Body of pancreas (tissue), 4 donors: Measurements from ENCODE around the gene DLG2. TPM values are rescaled to one million over a fixed set of nuclear protein-coding genes. Genes with fewer than 3 reads are reported as not detected.

Experiments
- ATAC-seq: fragments of 150-250 bp; one replicate; pipeline ENCODE4 v1.9.1; 2016
- DNase-seq, 4 donors: peaks; one replicate each; pipeline ENCODE4 v3.0.0-alpha.2; 2019
- H3K27ac ChIP-seq, 4 donors: fragments of 200-600 bp; sonication (generic); 1 replicate in 3 of 4; 2 replicates in 1 of 4; pipeline versions ENCODE4 v1.5.1 to v1.6.1; 2016 to 2019; ENCODE audit warnings: mild to moderate bottlenecking in 1 of 4, mixed read lengths in 1 of 4, moderate library complexity in 1 of 4
- H3K27me3 ChIP-seq, 2 donors: fragments of 200-600 bp; sonication (generic); one replicate each; pipeline ENCODE4 v1.6.0; 2016; ENCODE audit warnings: mild to moderate bottlenecking in 1 of 2
- H3K36me3 ChIP-seq, 2 donors: fragments of 200-600 bp; sonication (generic); replicated peaks in 1 of 2; 2 replicates each; pipeline ENCODE4 v1.5.1; 2016; ENCODE audit warnings: low read depth in 2 of 2; ENCODE audit not compliant: insufficient read depth in 1 of 2
- H3K4me1 ChIP-seq: fragments of 200-600 bp; sonication (generic); one replicate; pipeline ENCODE4 v1.6.0; 2016
- H3K4me3 ChIP-seq, 2 donors: fragments of 200-600 bp; sonication (generic); 1 replicate in 1 of 2; 2 replicates in 1 of 2; pipeline ENCODE4 v1.5.1; 2016 to 2019
- H3K9me3 ChIP-seq, 3 donors: fragments of 200-600 bp; sonication (generic); 1 replicate in 2 of 3; 2 replicates in 1 of 3; pipeline ENCODE4 v1.5.1; 2016
- CTCF ChIP-seq, 7 experiments: fragments of 450-650 bp in 4 of 7; fragments of 200-600 bp in 3 of 7; sonication (generic) in 3 of 7; IDR thresholded peaks; one replicate each; pipeline ENCODE4 v1.5.1; 2016 to 2019; ENCODE audit warnings: antibody characterized with exemption in 7 of 7
- POLR2A ChIP-seq, 3 donors: fragments of 450-650 bp; IDR thresholded peaks; one replicate each; pipeline ENCODE4 v1.6.1; 2016; ENCODE audit warnings: antibody characterized with exemption in 3 of 3, mild to moderate bottlenecking in 2 of 3
- WGBS, 2 donors: methylation state at CpG; one replicate each; pipeline ENCODE4 v1.1.5; 2017; 5-methylcytosine and 5-hydroxymethylcytosine counted together
- intact Hi-C: fragments of 100-400 bp; cut with DNase I; formaldehyde crosslinking; loops from one replicate; pipeline ENCODE4 v1.15.1; 2023
- total RNA-seq, 2 donors: library from RNA; depleted of rRNA; stranded (reverse); fragments of >200 nt; gene quantifications; one replicate each; pipeline ENCODE4 v1.1.0, GENCODE V29; 2016

The DLG2 gene
- total RNA-seq, 2 donors from 2014 or later: 6.0 to 13.2 TPM

GRCh38 chr11:85195934-85196333, 431.2 kb downstream of the DLG2 start:
- H3K27ac ChIP-seq: no peak overlapping the region
- no peak for DNase-seq
- no peaks in the 10 kb centered on the region for H3K27me3 ChIP-seq
- no peak for TF ChIP-seq POLR2A (IDR thresholded peaks at IDR 0.05)
- no peak for TF ChIP-seq CTCF (IDR thresholded peaks at IDR 0.05)
- no peaks in the 10 kb centered on the region for H3K36me3 ChIP-seq
- H3K4me3 ChIP-seq: no peak overlapping the region
- peaks cover 0 to 6% (median 3%) of the 10 kb centered on the region in 3 donors for H3K9me3 ChIP-seq
- ATAC-seq: no peak
- intact Hi-C loops: no loop called here
- 82 to 86% methylated on average over 3 of the region's 3 CpGs for WGBS, 2 donors
- H3K4me1 ChIP-seq: no peaks in the 10 kb centered on the region

GRCh38 chr11:85187992-85188391, 439.2 kb downstream of the DLG2 start:
- no peak for TF ChIP-seq POLR2A (IDR thresholded peaks at IDR 0.05)
- no peak for TF ChIP-seq CTCF (IDR thresholded peaks at IDR 0.05)
- intact Hi-C loops: no loop called here
- Histone ChIP-seq H3K36me3 (no peaks in the 10 kb centered on the region), H3K9me3 (no peaks in the 10 kb centered on the region), H3K27me3 (no peaks in the 10 kb centered on the region), H3K4me1 (no peaks in the 10 kb centered on the region), H3K4me3 (no peak overlapping the region), H3K27ac (no peak overlapping the region)
- no peak for DNase-seq
- WGBS, 2 donors: 82 to 85% methylated on average over 1 of the region's 1 CpG
- ATAC-seq: no peak

GRCh38 chr11:85184721-85185120, 442.4 kb downstream of the DLG2 start:
- H3K4me1 ChIP-seq: no peaks in the 10 kb centered on the region
- intact Hi-C loops: no loop called here
- no peak overlapping the region for H3K27ac ChIP-seq
- TF ChIP-seq POLR2A (IDR thresholded peaks at IDR 0.05) (no peak), CTCF (IDR thresholded peaks at IDR 0.05) (no peak)
- no peak for DNase-seq
- H3K27me3 ChIP-seq: no peaks in the 10 kb centered on the region
- H3K36me3 ChIP-seq: no peaks in the 10 kb centered on the region
- 18 to 24% methylated on average over 1 of the region's 1 CpG for WGBS, 2 donors
- no peak overlapping the region for H3K4me3 ChIP-seq
- ATAC-seq: no peak
- no peaks in the 10 kb centered on the region for H3K9me3 ChIP-seq

- Histone ChIP-seq H3K36me3 (no peaks in the 10 kb centered on the region), H3K27ac (no peak overlapping the region), H3K27me3 (no peaks in the 10 kb centered on the region), H3K4me1 (no peaks in the 10 kb centered on the region), H3K4me3 (no peak overlapping the region), H3K9me3 (no peaks in the 10 kb centered on the region)
- WGBS, 2 donors: 48 to 55% methylated on average over 4 of the region's 4 CpGs
- ATAC-seq (peak; percentile 68), DNase-seq (peak in 2 of 4 donors; percentile 6 to 21)
- TF ChIP-seq CTCF (IDR thresholded peaks at IDR 0.05) (peak in 5 of 7 experiments; percentile 13 to 41 (median 17)), POLR2A (IDR thresholded peaks at IDR 0.05) (no peak)
- intact Hi-C loops: no loop called here
These were observed 444.4 kb downstream of the DLG2 start for GRCh38 chr11:85182441-85183387.
